ENCODE measurements around the gene SYT8. TPM values are rescaled to one million over a fixed set of nuclear protein-coding genes. Genes with fewer than 3 reads are reported as not detected.

SYT8 gene
- total RNA-seq, 4 donors from 2014 or later: not detected

- no peak overlapping the region for H3K4me3 ChIP-seq (replicated peaks in 1 of 3)
- H3K36me3 ChIP-seq: no peaks in the 10 kb centered on the region
- WGBS, 2 donors: 86 to 88% methylated on average over 7 to 27 of the region's 43 CpGs
- no peak overlapping the region for H3K27ac ChIP-seq
- peaks cover 0 to 19% of the 10 kb centered on the region in 2 donors for H3K4me1 ChIP-seq
- intact Hi-C loops (cut with DNase I): loop anchor here (10.0 kb wide), 1 partner anchor 319 kb away; no protein-coding TSS in a partner anchor
- no peak for DNase-seq
- TF ChIP-seq POLR2A (IDR thresholded peaks at IDR 0.05) (no peak), CTCF (IDR thresholded peaks at IDR 0.05) (no peak)
- no peaks in the 10 kb centered on the region for H3K9me3 ChIP-seq
- H3K27me3 ChIP-seq: no peaks in the 10 kb centered on the region
These were observed 1.5 kb downstream of the SYT8 start for GRCh38 chr11:1836011-1836945.

GRCh38 chr11:1837171-1838076 lies 2.6 kb downstream of the SYT8 start:
- no peaks in the 10 kb centered on the region for H3K9me3 ChIP-seq
- no peak overlapping the region for H3K4me3 ChIP-seq (replicated peaks in 1 of 3)
- intact Hi-C loops (cut with DNase I): loop anchor here (10.0 kb wide), 1 partner anchor 317 kb away; no protein-coding TSS in a partner anchor
- peak; percentile 36 to 44 for DNase-seq
- H3K4me1 ChIP-seq: peaks cover 0 to 15% of the 10 kb centered on the region in 2 donors
- no peak overlapping the region for H3K27ac ChIP-seq
- no peaks in the 10 kb centered on the region for H3K36me3 ChIP-seq
- TF ChIP-seq POLR2A (IDR thresholded peaks at IDR 0.05) (no peak), CTCF (IDR thresholded peaks at IDR 0.05) (peak; percentile 41 to 72 (median 64))
- WGBS, 2 donors: 53 to 67% methylated on average over 20 to 21 of the region's 38 CpGs
- no peaks in the 10 kb centered on the region for H3K27me3 ChIP-seq

DNA sequence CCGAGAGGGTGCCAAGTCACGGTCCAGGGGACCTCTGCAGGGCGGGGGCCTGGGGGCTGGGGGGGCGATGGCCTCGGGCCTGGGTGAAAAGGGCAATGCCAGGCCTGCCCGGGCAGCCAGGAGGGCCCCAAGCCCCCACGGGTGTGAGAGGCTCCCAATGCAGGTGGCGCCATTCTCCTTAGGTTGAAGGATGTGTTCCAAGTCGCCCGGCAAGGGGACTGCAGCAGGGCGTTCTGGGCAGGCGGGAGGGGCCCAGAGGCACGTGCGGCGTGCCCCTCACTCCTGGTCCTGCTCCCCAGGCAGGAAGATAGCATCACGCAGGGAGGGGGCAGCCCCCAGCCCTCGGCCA lies 3.3 kb downstream of the SYT8 start:
- Histone ChIP-seq H3K9me3 (no peaks in the 10 kb centered on the region), H3K4me3 (replicated peaks in 1 of 3) (no peak overlapping the region), H3K36me3 (no peaks in the 10 kb centered on the region), H3K27ac (no peak overlapping the region), H3K27me3 (no peaks in the 10 kb centered on the region), H3K4me1 (peaks cover 0 to 11% of the 10 kb centered on the region in 2 donors)
- intact Hi-C loops (cut with DNase I): loop anchor here (10.0 kb wide), 1 partner anchor 317 kb away; no protein-coding TSS in a partner anchor
- DNase-seq: no peak
- TF ChIP-seq POLR2A (IDR thresholded peaks at IDR 0.05) (no peak), CTCF (IDR thresholded peaks at IDR 0.05) (no peak)
- 51 to 66% methylated on average over 6 to 10 of the region's 17 CpGs for WGBS, 2 donors

- TF ChIP-seq CTCF (IDR thresholded peaks at IDR 0.05): no peak
- TF ChIP-seq POLR2A (IDR thresholded peaks at IDR 0.05): no peak
- WGBS, 2 donors: 70 to 89% methylated on average over 7 to 18 of the region's 32 CpGs
- no peaks in the 10 kb centered on the region for H3K36me3 ChIP-seq
- H3K4me1 ChIP-seq: peaks cover 0 to 11% of the 10 kb centered on the region in 2 donors
- intact Hi-C loops (cut with DNase I): loop anchor here (10.0 kb wide), 1 partner anchor 316 kb away; no protein-coding TSS in a partner anchor
- H3K4me3 ChIP-seq (replicated peaks in 1 of 3): no peak within 1 kb of the TSS
- H3K27ac ChIP-seq: no peak within 1 kb of the TSS
- no peaks in the 10 kb centered on the region for H3K9me3 ChIP-seq
- DNase-seq: no peak
- no peaks in the 10 kb centered on the region for H3K27me3 ChIP-seq
These were observed 3.8 kb downstream of the SYT8 start, which contains the start of gene TNNI2 for GRCh38 chr11:1838426-1839144. Gene TNNI2, plus strand, starts transcription at chr11:1838981. Its CDS starts 716 bp downstream, at chr11:1839697.
